ENCODE results near the gene SUN2. TPM values are rescaled to one million over a fixed set of nuclear protein-coding genes. Genes with fewer than 3 reads are reported as not detected.

Gene SUN2
- total RNA-seq, 1 experiment from 2014 or later: 169 TPM

- CTCF ChIA-PET: interaction anchor here (0.7 to 1.6 kb wide), 4 partner anchors 12 to 50 kb away, joined by 3 to 13 read pairs (median 8); no protein-coding TSS in a partner anchor
- DNase-seq: peak; percentile 62 to 95
- peaks cover 44% of the 10 kb centered on the region for H3K36me3 ChIP-seq (ENCODE audit: low read depth)
- H3K79me2 ChIP-seq (ENCODE audit: low read depth): peaks cover 29% of the 10 kb centered on the region
- no peaks in the 10 kb centered on the region for H4K20me1 ChIP-seq (ENCODE audit: insufficient read depth)
- peaks cover 47% of the 10 kb centered on the region for H3F3A ChIP-seq (ENCODE audit: insufficient read depth, low read depth)
- H3K9me3 ChIP-seq (ENCODE audit: insufficient read depth, low read depth): no peaks in the 10 kb centered on the region
- POLR2A ChIA-PET (ENCODE audit: unreplicated experiment): interaction anchor here (0.5 to 0.8 kb wide), 3 partner anchors 57 to 462 kb away, joined by 6 to 12 read pairs (median 9); no protein-coding TSS in a partner anchor
- no peak overlapping the region for H3K4me2 ChIP-seq
- H2AFZ ChIP-seq: no peak overlapping the region
- no peaks in the 10 kb centered on the region for H3K9me2 ChIP-seq (ENCODE audit: insufficient read depth)
- peaks cover 37% of the 10 kb centered on the region for H3K4me1 ChIP-seq (replicated peaks; ENCODE audit: insufficient read depth)
- TF ChIP-seq CTCF (conservative IDR thresholded peaks at IDR 0.05) (no peak), EZH2 (IDR thresholded peaks at IDR 0.05; ENCODE audit: low read depth) (no peak)
- H3K4me3 ChIP-seq: no peak overlapping the region
- BruUV-seq (replicated peaks): no TSS peak
- no peaks in the 10 kb centered on the region for H3K27me3 ChIP-seq (ENCODE audit: insufficient read depth, low read depth)
- intact Hi-C loops (cut with micrococcal nuclease; ENCODE audit: unreplicated experiment): loop anchor here (5.0 to 10.0 kb wide), 3 partner anchors 233 to 771 kb away; partner anchors contain the start of genes APOBEC3B, ATF4 and PICK1
- no peak overlapping the region for H3K27ac ChIP-seq
Measured at GRCh38 chr22:38751422-38752346, 4.1 kb downstream of the SUN2 start.

GRCh38 chr22:38751066-38751421 lies 4.8 kb downstream of the SUN2 start:
- ChIA-PET POLR2A (ENCODE audit: unreplicated experiment) (interaction anchor here (0.7 to 0.8 kb wide), 2 partner anchors 56 to 463 kb away, joined by 6 to 12 read pairs; no protein-coding TSS in a partner anchor), CTCF (interaction anchor here (0.7 to 1.6 kb wide), 4 partner anchors 12 to 51 kb away, joined by 3 to 13 read pairs (median 8); no protein-coding TSS in a partner anchor)
- H3K27me3 ChIP-seq (ENCODE audit: insufficient read depth, low read depth): no peaks in the 10 kb centered on the region
- H3K4me1 ChIP-seq (replicated peaks; ENCODE audit: insufficient read depth): peaks cover 31% of the 10 kb centered on the region
- no peak overlapping the region for H2AFZ ChIP-seq
- no peaks in the 10 kb centered on the region for H3K9me2 ChIP-seq (ENCODE audit: insufficient read depth)
- no peak overlapping the region for H3K27ac ChIP-seq
- TF ChIP-seq CTCF (conservative IDR thresholded peaks at IDR 0.05) (no peak), EZH2 (IDR thresholded peaks at IDR 0.05; ENCODE audit: low read depth) (no peak)
- peaks cover 44% of the 10 kb centered on the region for H3K36me3 ChIP-seq (ENCODE audit: low read depth)
- no peak overlapping the region for H3K4me3 ChIP-seq
- no peak overlapping the region for H3K4me2 ChIP-seq
- peaks cover 49% of the 10 kb centered on the region for H3F3A ChIP-seq (ENCODE audit: insufficient read depth, low read depth)
- peaks cover 27% of the 10 kb centered on the region for H3K79me2 ChIP-seq (ENCODE audit: low read depth)
- intact Hi-C loops (cut with micrococcal nuclease; ENCODE audit: unreplicated experiment): loop anchor here (5.0 to 10.0 kb wide), 3 partner anchors 234 to 771 kb away; partner anchors contain the start of genes APOBEC3B, ATF4 and PICK1
- H4K20me1 ChIP-seq (ENCODE audit: insufficient read depth): no peaks in the 10 kb centered on the region; the same call in 1 of the 2 replicates
- BruUV-seq (replicated peaks): no TSS peak
- no peaks in the 10 kb centered on the region for H3K9me3 ChIP-seq (ENCODE audit: insufficient read depth, low read depth)
- DNase-seq: no peak

- H2AFZ ChIP-seq: no peak overlapping the region
- ChIA-PET CTCF (interaction anchor here (1.1 to 1.6 kb wide), 3 partner anchors 13 to 51 kb away, joined by 4 to 13 read pairs (median 13); no protein-coding TSS in a partner anchor), POLR2A (ENCODE audit: unreplicated experiment) (no interaction called here)
- no peaks in the 10 kb centered on the region for H3K27me3 ChIP-seq (ENCODE audit: insufficient read depth, low read depth)
- DNase-seq: no peak
- BruUV-seq (replicated peaks): no TSS peak
- H4K20me1 ChIP-seq (ENCODE audit: insufficient read depth): no peaks in the 10 kb centered on the region; the same call in 1 of the 2 replicates
- TF ChIP-seq CTCF (conservative IDR thresholded peaks at IDR 0.05) (no peak), EZH2 (IDR thresholded peaks at IDR 0.05; ENCODE audit: low read depth) (no peak)
- no peaks in the 10 kb centered on the region for H3K9me3 ChIP-seq (ENCODE audit: insufficient read depth, low read depth)
- intact Hi-C loops (cut with micrococcal nuclease; ENCODE audit: unreplicated experiment): loop anchor here (5.0 to 10.0 kb wide), 3 partner anchors 234 to 772 kb away; partner anchors contain the start of genes APOBEC3B, ATF4 and PICK1
- H3K27ac ChIP-seq: no peak overlapping the region
- no peaks in the 10 kb centered on the region for H3K9me2 ChIP-seq (ENCODE audit: insufficient read depth)
- peaks cover 27% of the 10 kb centered on the region for H3K79me2 ChIP-seq (ENCODE audit: low read depth)
- no peak overlapping the region for H3K4me2 ChIP-seq
- H3K4me1 ChIP-seq (replicated peaks; ENCODE audit: insufficient read depth): peaks cover 31% of the 10 kb centered on the region
- H3K36me3 ChIP-seq (ENCODE audit: low read depth): peaks cover 45% of the 10 kb centered on the region
- H3F3A ChIP-seq (ENCODE audit: insufficient read depth, low read depth): peaks cover 50% of the 10 kb centered on the region
- no peak overlapping the region for H3K4me3 ChIP-seq
Measured at GRCh38 chr22:38750638-38751037, 5.2 kb downstream of the SUN2 start.

Data from PC-9 (cell line).